GM21367 (cell line): ENCODE data around the gene GM2A.
"Not testable (repeated sequence)": the region's sequence is repeated elsewhere in the genome, so short reads cannot be mapped to it uniquely, and the experiment has no call there.

Experiments used
- ATAC-seq: cut with Tn5 transposase; IDR thresholded peaks from one replicate; pipeline ENCODE4 v1.9.1; 2021; ENCODE audit not compliant: unreplicated experiment

Gene GM2A

DNA sequence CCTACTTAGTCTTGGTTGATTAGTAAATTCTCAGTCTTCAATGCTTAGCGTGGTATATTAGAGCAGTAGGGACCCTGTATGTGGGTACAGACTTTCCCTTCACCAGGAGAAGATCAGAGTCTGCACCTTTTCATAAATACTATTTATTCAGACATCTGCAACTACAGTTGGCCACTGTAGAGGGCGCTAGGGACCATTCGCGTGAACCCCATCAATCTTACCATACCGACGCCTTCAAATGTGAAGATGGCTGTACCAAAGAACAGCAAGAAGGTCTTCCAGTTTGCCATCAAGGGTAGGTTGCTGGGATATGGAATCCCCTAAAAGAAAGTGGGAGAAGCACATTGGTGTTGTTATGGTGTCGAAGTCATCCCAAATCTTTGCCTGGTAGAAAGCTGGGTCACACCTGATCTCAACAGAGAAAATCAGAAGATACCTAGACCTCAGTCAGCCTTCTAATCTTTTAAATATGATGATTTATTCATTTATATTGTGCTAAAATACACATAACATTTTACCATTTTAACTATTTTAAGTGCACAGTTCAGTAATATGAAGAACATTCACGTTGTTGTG, 31.5 kb downstream of the GM2A start:
- ATAC-seq: no peak

DNA sequence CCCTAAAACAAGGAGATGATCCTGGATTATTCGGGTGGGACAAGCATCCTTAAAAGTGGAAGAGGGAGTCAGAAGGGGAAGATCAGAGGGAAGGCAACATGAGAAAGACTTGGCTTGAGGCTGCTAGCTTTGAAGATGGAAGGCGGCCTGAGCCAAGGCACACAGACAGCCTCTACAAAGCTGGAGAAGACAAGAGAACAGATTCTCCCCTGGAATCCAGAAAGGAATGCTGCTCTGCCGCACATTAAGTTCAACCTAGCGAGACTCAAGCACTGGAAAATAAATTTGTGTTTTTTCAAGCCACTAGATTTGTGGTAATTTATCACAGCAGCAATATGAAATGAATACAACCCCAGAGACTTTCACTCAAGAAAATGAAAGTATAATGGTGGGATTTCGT, 32.7 kb downstream of the GM2A start:
- no peak for ATAC-seq

DNA sequence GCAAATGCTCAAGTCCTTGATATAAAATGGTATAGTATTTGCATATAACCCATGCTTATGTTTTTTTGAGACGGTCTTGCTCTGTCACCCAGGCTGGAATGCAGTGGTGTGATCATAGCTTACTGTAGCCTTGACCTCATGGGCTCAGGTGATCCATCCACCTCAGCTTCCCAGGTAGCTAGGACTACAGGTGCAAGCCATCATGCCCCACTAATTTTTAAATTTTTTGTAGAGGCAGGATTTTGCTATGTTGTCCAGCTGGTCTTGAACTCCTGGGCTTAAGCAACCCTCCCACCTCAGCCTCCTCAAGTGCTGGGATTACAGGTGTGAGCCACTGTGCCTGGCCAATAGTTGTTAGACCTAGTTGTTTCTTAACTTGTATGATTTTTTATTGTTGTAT, 33.3 kb downstream of the GM2A start:
- ATAC-seq: no peak

DNA sequence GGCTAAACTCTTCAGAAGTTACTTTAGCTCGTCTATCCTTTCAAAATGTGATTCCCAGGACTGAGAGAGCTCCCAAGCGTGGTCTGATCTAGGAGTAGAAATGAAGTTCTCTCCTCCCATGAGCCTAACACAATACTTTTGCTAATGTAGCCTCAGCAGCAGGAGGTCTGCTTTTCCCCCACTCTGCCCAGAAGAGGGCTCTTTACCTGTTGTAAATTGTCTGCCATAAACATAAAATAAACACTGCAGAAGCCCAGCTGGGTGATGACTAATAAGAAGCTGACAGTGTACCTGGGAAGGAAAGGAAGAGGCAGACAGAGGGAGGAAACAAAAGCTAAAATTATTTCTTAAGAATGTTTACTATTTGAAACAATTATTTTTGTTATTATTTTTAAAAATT, 35.2 kb downstream of the GM2A start:
- ATAC-seq: peak; percentile 62

DNA sequence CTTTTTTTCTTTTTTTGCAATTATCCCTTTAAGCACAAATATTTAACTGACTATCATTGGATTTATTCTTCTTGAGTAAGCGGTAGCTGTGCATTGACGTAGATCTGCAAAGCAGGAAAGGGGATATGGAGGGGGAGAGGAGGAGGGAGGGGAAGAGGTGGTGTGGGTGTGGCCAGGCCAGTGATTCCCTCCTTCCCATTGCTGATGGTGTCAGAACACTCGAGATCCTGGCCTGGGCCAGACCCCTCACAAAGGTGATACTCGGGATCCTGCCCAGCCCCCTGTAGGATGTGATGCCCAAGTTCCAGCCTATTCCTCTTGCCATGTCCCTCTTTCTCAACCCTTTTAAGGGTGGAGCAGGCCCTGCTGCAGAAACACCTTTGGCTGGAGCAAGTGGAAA, 40.6 kb downstream of the GM2A start:
- ATAC-seq: no peak

DNA sequence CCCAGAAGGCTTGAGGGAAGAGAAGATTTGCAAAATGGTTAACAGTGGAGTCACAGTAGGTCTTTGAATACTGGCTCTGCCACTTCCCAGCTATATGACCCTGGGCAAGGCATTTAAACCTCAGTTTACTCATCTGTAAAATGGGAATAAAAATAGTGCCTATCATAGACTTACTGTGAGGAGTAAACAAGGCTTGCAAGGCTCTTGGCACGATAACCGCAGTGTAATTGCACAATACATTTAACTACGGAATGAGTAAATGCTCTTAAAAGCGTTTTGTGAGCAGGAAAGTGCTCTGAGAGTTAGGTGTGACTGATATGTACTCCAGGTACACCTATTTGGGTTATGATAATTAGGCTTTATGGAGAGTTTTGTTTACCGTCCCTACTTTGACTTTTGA, 42.2 kb downstream of the GM2A start:
- ATAC-seq: no peak

DNA sequence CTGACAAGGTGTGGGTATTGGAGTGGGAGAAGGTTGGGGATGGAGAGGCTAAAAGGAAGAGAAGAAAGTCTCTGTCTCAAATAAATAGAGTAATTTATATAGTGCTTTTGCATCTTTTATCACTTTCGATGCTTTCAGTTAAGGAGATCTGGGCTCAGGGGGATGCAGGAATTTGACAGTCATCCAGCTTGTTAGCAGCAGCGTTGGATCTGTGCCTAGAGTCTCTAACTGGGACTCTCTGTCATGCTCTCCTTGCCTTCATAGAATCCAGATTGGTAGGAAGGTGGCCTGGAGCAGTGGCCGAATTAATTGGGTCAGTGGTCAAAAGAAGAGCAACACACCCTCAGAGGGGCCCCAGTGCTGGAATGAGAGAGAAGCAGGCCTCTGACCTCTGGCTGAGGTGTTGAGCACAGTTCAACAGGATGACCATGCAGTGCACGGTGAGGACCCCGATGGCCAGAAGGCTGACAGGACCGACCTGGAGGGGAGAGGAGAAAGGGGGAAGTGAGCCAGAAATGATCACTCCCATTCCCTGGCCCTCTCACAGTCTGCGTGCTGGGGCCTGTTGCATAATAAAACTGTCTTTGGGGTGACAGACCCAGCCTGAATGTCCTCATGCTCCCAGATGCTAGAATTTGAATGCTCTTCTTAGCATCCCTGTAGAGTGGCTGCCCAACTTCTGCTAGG, 42.9 kb downstream of the GM2A start:
- no peak for ATAC-seq

DNA sequence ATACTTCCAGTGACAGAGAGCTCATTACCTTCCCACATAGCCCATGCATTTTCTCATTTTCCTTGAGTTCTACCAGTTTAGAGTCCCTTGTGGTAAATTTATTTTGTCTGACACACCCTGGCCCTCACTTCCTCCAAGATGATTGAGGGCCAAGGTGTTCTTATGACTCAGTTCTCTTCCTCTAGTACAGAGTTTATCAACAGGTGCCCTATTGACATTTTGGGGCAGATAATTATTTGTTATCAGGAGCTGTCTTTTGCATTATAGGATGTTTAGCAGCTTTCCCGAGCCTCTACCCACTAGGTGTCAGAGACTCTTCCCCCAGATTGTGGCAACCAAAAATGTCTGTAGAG, 43.5 kb downstream of the GM2A start:
- ATAC-seq: no peak

DNA sequence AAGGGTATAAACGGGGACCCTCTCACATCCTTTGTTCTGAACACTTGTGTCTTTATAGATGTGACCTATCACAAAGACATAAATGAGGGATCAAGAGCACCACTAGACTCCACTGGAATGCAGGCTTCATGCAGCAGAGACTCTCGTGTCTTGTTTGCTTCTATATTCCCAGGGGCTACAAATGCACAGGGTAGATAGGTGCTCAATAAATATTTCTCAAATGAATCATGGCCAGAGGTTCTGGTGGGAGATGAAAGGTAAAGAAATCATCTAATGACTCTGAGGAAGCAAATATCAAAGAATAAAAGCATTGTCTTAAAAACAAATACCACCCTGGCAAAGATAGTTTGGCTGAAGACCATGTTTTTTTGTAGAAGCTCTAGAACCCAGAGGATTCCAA, 44.0 kb downstream of the GM2A start:
- ATAC-seq: no peak

DNA sequence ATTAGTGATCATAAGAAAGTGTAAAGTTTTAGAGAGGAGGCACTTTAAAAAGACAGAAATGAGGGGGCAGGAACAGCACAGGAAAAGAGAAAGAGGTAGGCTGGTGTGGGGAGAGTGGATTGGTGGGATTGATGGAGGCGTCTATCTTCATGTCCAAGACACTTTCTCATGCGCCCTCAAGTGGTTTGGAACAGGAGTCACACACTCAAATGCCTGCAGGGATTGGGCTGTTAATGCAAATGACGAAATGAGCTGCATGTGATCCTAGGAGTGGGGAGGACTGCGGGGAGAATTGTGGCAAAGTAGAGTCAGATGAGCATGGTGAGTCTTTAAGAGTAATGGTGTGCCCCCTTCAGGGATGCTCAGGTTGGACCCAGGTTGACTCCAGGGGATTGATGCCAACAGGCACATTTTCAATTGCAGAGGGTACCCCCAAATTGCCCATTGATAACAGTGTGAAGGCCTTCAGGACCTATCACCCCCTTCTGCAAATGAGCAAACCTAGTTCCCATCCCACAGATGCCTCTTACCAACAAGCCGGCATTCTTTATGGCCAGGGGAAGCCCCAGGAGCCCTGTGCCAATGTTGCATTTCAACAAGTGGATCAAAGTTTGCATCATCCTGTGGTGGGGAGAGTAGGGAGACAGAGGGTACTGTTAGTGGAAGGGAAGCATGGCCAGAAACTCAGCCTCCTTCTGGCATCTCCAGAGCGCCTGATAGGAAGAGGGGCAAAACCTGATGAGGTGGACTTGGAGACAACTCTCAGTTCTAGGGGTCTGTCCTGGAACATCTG, 45.3 kb downstream of the GM2A start:
- no peak for ATAC-seq

DNA sequence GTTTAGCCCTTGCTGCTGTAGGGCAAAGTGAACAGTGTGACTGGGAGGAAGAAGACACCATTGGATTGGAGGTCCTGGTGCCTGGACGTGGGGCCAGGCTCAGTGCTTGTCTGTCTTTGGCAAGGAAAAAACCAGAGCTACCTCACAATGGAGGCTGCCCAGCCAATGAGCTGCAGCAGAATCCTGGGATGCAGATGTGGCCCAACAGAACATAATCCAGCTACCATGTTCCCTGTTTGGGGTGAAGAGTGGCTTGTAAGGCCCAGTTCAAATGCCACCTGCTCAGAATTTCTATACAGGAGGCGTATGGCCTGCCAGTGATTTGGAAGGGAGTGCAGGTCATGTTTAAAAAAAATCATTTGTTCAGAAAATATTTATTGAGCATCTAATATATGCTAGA, 50.7 kb downstream of the GM2A start, which contains the start of gene SLC36A3:
Gene SLC36A3 (minus strand): TSS at position 101 of the 400 bp plus-strand sequence. CDS start 412 bp downstream, outside the sequence.
- ATAC-seq: no peak

DNA sequence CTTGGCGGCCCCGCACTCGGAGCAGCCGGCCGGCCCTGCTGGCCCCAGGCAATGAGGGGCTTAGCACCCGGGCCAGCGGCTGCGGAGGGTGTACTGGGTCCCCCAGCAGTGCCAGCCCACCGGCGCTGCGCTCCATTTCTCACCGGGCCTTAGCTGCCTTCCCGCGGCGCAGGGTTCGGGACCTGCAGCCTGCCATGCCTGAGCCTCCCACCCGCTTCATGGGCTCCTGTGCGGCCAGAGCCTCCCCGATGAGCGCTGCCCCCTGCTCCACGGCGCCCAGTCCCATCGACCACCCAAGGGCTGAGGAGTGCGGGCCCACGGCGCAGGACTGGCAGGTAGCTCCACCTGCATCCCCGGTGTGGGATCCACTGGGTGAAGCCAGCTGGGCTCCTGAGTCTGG, 56.3 kb downstream of the GM2A start:
- ATAC-seq: not testable (repeated sequence)

DNA sequence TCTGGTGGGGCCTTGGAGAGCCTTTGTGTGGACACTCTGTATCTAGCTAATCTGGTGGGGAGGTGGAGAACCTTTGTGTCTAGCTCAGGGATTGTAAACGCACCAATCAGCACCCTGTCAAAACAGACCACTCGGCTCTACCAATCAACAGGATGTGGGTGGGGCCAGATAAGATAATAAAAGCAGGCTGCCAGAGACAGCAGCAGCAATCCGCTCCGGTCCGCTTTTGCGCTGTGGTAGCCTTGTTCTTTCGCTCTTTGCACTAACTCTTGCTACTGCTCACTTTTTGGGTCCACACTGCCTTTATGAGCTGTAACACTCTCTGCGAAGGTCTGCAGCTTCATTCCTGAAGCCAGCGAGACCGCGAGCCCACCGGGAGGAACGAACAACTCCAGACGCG, 56.8 kb downstream of the GM2A start:
- not testable (repeated sequence) for ATAC-seq

DNA sequence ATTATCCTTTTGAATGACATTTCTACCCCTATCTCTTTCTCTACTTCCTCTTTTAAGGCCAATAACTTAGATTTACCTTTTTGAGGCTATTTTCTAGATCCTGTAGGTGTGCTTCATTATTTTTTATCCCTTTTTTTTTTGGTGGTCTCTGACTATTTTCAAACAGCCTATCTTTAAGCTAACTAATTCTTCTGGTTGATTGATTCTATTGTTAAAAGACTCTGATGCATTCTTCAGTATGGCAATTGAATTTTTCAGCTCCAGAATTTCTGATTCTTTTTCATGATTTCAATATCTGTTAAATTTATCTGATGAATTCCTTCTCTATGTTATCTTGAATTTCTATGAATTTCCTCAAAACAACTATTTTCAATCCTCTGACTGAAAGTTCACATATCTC, 57.9 kb downstream of the GM2A start:
- no peak for ATAC-seq

DNA sequence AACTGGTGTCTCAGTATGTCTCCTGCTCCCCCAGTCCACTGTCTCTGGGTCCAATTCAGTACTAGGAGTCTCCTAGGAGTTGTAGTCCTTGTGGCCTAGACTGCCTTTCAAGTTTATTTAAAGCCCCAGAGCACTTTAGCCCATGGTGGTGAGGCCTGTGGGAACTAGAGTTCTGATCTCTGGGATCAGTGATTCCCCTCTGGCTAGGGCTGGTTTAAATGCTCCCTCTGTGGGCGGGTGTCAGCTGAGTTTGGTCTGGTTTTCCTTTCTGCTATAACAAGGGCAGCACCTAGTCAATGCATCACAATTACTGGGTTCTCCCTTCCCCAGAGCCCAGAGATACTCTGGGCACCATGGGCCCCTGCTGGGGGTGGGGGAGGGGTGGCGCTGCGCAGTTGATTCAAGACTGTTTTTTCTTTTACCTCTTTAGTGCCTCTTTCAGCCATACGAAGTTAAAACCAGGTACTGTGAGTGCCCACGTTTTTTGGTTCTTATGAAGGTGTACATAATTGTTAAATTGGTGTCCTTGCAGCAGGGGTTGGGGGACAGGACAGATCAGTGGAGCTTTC, 59.9 kb downstream of the GM2A start:
- ATAC-seq: no peak

DNA sequence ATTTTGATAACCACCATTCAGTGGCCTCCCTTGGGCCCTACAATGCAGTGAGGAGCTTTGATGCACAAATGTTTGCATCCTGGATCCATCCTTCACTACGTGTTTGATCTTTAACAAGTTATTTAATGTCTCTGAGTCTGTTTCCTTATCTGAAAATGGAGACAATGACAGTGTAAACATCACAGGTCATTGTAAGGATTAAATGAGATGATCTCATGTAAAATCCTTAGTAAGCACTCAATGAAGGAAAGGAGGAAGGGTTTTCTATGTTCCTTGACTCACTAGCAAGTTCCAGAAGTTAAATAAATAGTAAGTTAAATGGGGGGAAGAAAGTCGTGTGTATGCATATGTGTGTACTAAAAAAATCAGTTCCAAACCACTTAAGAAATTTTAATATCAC, 60.4 kb downstream of the GM2A start:
- ATAC-seq: no peak

DNA sequence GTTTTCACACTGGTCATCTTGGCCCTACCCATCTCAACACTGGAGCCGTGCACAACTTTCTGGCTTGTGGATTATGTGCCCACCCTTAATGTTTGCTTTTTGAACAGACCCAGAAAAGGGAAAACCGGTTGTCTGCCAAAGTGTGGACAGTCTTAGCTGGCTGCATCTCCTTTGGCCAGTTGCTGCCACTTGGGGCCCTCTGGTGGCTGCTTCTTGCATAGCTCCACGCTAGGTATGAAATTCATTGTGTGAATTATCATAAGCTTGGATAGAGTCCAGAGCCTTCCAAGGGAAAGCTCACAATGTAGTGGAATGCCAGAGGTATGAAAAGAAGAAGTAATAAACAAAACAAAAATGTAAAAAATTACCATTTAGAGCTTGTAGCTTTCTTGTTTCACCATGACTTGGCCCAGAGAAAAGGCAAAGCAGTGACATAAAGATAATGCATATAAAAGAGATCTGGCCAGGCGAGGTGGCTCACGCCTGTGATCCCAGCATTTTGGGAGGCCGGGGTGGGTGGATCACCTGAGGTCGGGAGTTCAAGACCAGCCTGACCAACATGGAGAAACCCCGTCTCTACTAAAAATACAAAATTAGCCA, 63.1 kb downstream of the GM2A start:
- ATAC-seq: peak; percentile 70

DNA sequence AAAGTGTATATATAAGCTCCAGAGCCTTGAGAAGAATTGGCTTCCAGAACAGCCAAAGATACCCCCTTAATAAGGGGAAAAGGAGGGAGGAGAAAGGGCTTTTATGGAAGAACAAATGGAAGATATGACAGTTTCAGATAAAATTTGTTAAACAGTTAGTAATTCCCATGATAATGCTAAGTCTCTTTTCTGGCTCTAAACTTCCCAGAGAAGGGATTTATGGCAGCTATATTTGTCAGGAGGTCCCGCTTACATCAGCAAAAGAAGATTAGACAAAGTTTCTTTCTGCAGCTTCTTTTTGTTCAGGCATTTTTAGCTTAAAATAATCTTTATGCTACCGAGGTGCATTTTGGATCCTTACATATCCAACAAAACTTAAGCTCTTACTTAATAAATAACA, 64.9 kb downstream of the GM2A start:
- no peak for ATAC-seq

DNA sequence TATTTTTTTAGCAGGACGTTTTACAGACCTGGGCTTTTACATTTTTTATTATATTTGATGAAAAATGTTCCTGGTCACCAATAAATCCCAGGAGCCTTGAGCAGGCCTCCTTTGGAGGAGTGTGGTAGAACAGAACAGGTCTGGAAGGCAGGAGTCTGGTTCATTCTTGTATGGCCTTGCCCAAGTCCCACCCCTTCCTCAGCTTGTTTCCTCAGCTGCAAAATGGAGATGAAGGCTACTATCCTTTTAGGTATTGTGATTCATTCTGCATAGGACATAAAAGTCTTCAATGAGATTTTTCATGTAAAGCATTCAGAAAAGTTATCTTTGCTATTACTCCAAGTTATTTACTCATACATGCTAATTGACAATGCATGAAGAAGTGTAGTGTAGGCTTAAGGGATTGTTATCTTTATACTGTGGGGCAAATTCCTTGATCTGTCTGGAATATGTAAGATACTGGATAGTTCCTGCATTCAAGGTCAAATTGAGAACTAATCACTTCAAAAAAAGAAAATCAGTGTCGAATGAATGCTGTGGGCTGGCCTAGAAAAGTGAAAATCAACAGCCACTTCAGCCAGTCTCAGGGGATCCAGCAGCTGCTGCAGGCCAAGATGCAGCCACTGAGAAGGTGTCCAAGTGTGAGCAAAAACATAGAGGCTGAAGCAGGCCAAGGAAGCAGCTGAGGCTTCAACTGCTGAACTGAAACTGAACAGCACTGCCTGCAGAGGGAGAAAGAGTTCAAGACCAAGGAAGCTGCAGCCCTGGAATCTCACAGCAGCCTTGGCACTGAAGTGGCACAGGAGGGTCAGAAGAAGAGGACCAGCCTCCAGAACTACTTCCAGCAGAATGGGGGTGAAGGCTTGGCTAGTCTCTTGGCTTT, 66.1 kb downstream of the GM2A start:
- ATAC-seq: peak; percentile 80
